GM13977 (cell line): ENCODE data around the gene DAP.
"Not testable (repeated sequence)": the region's sequence is repeated elsewhere in the genome, so short reads cannot be mapped to it uniquely, and the experiment has no call there.

Experiments used
- DNase-seq: peaks from one replicate; pipeline ENCODE4 v3.0.0; 2012; ENCODE audit warnings: low spot score
- CTCF ChIP-seq: IDR thresholded peaks from 2 replicates; pipeline ENCODE4 v1.5.1; 2012; ENCODE audit warnings: mild to moderate bottlenecking, control low read depth; ENCODE audit not compliant: insufficient read depth; ENCODE audit errors: extremely low read depth, missing control alignments
- in situ Hi-C: fragments of 300-500 bp; cut with MboI; formaldehyde crosslinking; loops from one replicate; pipeline ENCODE4 v1.12.0; 2022; ENCODE audit warnings: low sequenced_read_pairs, low pct_unique_long_range_greater_than_20kb, mixed read lengths, inconsistent platforms; ENCODE audit not compliant: unreplicated experiment

DAP gene

GRCh38 chr5:10669983-10670382 lies 91.1 kb downstream of the DAP start:
- in situ Hi-C loops: no loop called here
- DNase-seq: no peak
- TF ChIP-seq CTCF: no peak

- DNase-seq: no peak
- in situ Hi-C loops: no loop called here
- no peak for TF ChIP-seq CTCF
Measured at GRCh38 chr5:10668697-10669096, 92.3 kb downstream of the DAP start.

GRCh38 chr5:10667431-10668057 lies 93.5 kb downstream of the DAP start:
- DNase-seq: no peak
- in situ Hi-C loops: no loop called here
- no peak for TF ChIP-seq CTCF

- no peak for TF ChIP-seq CTCF
- DNase-seq: no peak
- in situ Hi-C loops: no loop called here
Measured at GRCh38 chr5:10666531-10667299, 94.3 kb downstream of the DAP start.

GRCh38 chr5:10665799-10666198 lies 95.2 kb downstream of the DAP start:
- no peak for TF ChIP-seq CTCF
- no peak for DNase-seq
- in situ Hi-C loops: no loop called here

GRCh38 chr5:10664180-10664769 lies 96.8 kb downstream of the DAP start:
- DNase-seq, in situ Hi-C loops: not testable (repeated sequence)
